Left hindlimb (tissue), 1 donor: ENCODE results near the gene KIF2C.
"Not testable (repeated sequence)": the region's sequence is repeated elsewhere in the genome, so short reads cannot be mapped to it uniquely, and the experiment has no call there.

ENCODE experiments used
- DNase-seq: peaks from one replicate; pipeline ENCODE4 v3.0.0-alpha.2; 2018

Gene KIF2C

DNA sequence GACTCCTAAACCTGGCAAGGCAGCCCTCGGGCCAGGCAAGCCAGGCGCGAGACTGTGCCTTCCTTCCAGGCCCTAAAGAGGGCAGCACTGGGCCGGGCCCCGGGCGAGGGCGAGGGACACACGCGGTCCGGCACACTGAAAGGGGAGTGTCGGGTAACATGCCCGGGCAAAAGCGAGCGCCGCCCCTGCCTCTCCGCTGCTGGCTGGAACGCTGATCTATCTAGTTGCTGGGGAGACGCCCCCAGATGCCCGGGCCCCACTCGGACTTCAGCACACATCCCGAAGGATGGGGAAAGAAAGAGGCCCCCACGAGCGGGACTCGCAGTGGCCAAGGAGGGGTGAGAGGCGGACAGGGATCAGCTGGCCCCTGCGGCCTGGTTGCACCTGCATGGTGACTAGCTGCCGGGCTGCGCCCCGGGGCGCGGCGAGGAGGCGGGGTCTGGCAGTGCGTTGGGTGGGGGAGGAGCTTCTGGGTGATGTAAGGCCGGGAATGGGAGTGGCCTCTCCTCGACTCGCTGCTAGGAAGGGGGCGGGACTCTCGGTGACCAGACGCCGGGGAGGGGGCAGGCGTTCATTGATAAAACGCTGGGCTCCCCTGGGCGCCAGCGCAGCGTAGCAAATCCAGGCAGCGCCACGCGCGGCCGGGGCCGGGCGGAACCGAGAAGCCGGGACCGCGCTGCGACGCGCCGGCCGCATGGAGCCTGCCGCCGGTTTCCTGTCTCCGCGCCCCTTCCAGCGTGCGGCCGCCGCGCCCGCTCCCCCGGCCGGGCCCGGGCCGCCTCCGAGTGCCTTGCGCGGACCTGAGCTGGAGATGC is 60.3 kb downstream of the KIF2C start, which contains the start of gene PLK3:
PLK3 (plus strand) TSS at position 608 of the 815 bp plus-strand sequence; CDS start at position 695, 87 bp downstream.
- DNase-seq = peak; percentile 98

DNA sequence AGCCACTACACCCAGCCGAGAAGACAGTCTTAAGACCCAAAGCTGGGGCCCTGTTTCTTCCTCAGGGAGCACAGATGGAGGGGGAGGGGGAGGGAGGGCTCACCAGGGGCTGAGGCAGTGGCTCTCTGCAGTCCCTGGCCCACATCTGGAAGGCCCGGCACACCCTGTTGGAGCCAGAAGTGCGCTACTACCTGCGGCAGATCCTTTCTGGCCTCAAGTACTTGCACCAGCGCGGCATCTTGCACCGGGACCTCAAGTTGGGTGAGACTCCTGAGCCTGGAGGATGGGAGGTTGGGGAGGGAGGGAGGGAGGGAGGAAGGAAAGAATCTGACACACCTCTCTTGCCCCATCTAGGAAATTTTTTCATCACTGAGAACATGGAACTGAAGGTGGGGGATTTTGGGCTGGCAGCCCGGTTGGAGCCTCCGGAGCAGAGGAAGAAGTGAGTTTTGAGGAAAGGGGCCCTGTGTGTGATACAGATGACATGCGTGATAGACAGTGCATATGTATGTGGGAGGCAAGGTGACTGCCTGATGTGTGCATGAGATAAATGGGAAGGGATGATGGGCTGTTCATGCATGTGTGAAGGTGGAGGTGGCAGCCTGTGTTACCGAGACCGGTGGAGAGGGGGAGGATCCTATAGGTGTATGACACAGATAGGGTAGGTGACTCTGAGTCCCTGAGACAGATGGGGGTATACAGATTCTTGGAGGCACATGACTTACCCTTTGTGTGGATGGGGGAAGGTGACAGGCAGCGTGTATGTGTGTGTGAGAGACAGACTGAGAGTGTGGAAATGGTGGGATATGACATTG is 62.1 kb downstream of the KIF2C start:
- DNase-seq = peak; percentile 34

DNA sequence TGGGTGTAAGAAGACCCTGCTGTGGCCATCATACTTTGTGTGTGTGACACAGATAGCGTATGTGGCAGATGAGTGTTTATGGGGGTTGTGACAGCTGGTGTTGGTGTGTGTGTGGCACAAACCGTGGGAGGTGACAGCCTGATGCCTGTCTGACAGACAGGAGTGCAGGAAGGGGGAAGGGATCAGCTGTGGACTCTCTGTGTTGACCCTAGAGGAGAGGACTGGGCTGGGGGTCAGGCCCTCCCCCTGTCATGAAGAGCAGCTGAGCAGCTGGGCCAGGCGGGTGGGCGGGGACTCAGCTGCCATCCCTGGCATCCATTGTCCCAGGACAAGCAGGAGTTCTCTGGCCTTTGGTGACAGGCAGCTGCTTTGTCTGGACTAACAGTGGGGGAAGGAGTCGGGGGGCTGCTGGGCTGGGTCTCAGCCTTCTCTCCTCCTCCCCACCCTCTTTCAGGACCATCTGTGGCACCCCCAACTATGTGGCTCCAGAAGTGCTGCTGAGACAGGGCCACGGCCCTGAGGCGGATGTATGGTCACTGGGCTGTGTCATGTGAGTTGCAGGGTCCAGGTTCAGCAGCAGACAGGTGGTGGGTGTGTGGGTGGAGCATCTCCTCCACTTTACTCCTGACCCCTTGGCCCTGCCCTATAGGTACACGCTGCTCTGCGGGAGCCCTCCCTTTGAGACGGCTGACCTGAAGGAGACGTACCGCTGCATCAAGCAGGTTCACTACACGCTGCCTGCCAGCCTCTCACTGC is 62.8 kb downstream of the KIF2C start:
- DNase-seq = peak; percentile 61

DNA sequence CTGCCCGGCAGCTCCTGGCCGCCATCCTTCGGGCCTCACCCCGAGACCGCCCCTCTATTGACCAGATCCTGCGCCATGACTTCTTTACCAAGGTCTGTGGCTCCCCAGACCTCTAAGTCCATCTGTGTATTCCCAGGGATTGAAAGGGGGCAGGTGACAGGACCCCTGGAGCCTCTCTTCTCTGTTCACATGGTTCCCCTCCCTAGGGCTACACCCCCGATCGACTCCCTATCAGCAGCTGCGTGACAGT is 63.4 kb downstream of the KIF2C start:
- no peak for DNase-seq

DNA sequence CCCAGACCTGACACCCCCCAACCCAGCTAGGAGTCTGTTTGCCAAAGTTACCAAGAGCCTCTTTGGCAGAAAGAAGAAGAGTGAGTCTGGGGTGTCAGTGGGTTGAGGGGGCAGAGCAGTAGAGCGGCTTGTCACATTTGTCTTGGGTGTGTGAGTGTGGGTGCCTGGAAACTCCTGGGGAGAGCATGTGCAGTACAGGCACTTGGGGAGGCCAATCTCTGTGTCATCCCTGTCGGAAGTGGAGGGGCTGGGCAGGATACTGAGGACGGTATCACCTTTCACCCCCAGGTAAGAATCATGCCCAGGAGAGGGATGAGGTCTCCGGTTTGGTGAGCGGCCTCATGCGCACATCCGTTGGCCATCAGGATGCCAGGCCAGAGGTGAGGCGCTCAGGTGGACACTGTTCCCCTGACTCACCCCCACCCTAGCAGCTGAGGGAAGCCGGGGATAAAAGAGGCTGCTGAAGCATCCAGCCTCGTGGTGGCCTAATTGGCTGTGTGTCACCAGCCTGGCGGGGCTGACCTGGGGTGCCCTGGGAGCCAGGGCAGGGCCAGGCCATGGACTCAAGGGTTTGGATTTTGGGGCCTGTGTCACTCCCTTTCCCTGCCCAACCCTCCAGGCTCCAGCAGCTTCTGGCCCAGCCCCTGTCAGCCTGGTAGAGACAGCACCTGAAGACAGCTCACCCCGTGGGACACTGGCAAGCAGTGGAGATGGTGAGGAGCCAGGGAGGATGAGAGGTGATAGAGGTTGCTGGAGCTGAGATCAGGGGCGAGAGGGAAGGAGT is 63.9 kb downstream of the KIF2C start:
- no peak for DNase-seq

GRCh38 chr1:44805311-44806024 is 65.8 kb downstream of the KIF2C start:
- peak; percentile 30 for DNase-seq

GRCh38 chr1:44806025-44806703 is 66.5 kb downstream of the KIF2C start:
- DNase-seq = peak; percentile 29

- no peak for DNase-seq
Measured at GRCh38 chr1:44806704-44807363, 67.2 kb downstream of the KIF2C start, which contains the start of gene DYNLT4. TSS of gene DYNLT4 (minus strand) at chr1:44807351. CDS start at chr1:44806668, 683 bp downstream.

DNA sequence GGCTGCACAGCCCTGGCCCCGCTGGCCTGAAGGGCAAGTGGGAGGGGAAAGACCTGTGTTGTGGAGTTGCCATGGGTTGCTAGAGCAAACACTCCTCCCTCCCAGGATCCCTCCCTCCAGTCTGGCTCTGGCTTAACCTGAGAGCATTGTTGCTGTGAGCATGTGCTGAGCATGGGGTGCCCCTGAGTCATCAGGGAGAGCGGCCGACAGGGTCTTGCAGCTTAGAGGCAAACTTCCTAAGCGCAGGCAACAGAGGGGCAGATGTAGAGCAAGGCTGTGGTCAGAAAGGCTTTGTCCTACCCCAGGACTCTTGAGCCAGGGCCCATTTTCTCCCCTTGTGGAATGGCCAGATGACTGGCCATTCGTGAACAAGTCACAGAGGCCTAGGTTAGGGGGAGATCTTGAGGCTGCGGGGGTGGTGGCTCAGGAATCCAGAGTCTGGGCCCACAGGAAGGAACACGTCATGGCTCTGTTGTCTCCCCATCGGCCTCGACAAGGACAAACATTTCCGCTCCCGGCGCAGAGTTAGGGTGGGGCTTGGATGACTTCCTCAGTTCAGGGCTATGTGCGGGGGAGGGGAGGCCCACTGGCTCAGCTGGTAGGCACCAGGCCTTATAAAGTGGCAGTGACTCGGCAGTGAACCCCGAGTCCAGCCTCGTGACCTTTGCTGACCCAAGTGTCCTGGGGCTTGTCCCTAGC is 67.9 kb downstream of the KIF2C start:
- peak; percentile 94 for DNase-seq

- DNase-seq = peak; percentile 96
Measured at GRCh38 chr1:44808063-44808937, 68.7 kb downstream of the KIF2C start, which contains the start of gene BTBD19. TSS of gene BTBD19 (plus strand) at chr1:44808523. CDS start at chr1:44808821, 298 bp downstream.

- DNase-seq = peak; percentile 73
Measured at GRCh38 chr1:44808938-44809917, 69.6 kb downstream of the KIF2C start.

DNA sequence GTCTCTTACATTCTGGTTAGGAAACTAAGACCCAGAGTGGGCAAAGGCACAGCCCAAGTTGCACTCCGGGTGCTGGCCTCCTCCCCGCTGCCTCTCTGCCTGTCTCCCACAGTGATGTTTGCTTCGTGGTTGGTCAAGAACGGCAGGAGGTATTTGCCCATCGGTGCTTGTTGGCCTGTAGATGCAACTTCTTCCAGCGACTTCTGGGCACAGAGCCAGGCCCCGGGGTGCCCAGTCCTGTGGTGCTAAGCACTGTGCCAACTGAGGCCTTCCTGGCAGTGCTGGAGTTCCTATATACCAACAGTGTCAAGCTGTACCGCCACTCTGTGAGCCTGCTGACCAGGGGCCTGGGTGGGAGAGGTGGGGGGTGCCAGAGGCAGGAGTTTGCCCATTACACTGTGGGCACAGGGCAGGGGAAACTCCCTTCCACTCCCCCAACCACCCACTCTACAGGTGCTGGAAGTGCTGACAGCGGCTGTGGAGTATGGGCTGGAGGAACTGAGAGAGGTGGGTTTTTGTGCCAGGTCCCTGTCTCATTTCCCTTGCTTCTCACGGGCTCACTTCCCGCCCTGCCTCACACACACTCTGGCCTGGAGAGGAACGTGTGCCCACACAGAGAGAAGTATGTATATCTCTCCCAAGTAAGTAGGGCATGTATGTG is 70.6 kb downstream of the KIF2C start:
- peak; percentile 39 for DNase-seq

- not testable (repeated sequence) for DNase-seq
Measured at GRCh38 chr1:44810762-44811105, 71.1 kb downstream of the KIF2C start.

- no peak for DNase-seq
Measured at GRCh38 chr1:44811234-44811633, 71.6 kb downstream of the KIF2C start.

- DNase-seq = no peak
Measured at GRCh38 chr1:44812822-44813543, 73.3 kb downstream of the KIF2C start.

DNA sequence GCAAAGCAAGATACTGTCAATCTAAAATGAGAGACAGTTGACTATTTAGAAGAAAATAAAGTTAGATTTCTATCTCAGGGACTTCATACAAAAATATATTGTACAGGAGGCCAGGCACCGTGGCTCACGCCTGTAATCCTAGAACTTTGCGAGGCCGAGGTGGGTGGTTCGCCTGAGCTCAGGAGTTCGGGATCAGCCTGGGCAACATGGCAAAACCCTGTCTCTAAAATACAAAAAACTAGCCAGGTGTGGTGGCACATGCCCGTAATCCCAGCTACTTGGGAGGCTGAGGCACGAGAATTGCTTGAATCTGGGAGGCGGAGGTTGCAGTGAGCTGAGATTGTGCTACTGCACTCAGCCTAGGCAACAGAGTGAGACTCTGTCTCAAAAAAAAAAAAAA is 76.3 kb downstream of the KIF2C start:
- DNase-seq = not testable (repeated sequence)
